Colon (tissue), 2 donors: ENCODE measurements around the gene CRIP2.

Experiments used
- FAIRE-seq: peaks from 2 replicates; lab custom pipeline; 2012; peaks lifted over from hg19 to GRCh38; lab: Jason Lieb, UNC
- donor health status: control.
- donor health status: control.

Gene CRIP2

DNA sequence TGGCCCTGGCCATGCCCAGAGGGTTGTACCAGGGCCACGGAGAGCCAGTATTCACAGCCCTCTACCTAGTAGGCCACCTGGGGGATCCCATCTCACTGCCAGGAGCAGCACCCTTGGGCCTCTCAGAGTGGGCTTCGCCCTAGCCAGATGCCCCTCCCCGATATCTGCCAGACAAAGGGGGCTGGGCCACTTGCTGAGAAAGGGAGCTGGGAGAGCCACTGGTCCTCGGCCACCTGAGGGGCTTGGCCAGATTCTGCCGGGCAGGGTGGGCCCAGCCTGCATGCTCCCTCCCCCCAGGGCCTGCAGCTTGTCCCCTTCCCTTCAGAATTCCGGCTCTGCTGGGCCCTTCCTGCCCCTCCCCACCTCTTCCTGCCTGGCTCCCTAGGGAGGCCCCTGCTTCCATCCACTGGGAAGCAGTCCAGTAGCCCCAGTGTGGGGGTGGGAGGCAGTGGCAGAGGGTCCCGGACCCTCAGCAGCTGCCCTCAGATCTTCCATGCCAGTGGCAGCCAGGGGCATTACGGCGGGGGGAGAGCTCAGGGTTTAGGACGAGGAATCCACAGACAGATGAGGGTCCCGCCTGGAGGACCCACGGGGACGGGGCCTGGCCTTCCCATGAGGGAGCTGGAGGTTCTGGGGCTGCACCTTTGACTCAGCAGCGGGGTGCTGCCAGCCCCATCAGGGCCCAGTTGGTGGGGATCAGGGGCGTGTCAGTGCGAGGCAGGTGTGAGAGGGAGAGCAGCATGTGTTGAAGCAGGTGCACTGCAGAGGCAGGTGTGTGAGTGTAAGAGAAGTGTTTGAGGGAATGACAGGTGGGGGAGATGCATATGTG, 2.4 kb downstream of the CRIP2 start:
- FAIRE-seq, result no peak

- no peak for FAIRE-seq
These were observed 3.2 kb downstream of the CRIP2 start for GRCh38 chr14:105477660-105478397.

DNA sequence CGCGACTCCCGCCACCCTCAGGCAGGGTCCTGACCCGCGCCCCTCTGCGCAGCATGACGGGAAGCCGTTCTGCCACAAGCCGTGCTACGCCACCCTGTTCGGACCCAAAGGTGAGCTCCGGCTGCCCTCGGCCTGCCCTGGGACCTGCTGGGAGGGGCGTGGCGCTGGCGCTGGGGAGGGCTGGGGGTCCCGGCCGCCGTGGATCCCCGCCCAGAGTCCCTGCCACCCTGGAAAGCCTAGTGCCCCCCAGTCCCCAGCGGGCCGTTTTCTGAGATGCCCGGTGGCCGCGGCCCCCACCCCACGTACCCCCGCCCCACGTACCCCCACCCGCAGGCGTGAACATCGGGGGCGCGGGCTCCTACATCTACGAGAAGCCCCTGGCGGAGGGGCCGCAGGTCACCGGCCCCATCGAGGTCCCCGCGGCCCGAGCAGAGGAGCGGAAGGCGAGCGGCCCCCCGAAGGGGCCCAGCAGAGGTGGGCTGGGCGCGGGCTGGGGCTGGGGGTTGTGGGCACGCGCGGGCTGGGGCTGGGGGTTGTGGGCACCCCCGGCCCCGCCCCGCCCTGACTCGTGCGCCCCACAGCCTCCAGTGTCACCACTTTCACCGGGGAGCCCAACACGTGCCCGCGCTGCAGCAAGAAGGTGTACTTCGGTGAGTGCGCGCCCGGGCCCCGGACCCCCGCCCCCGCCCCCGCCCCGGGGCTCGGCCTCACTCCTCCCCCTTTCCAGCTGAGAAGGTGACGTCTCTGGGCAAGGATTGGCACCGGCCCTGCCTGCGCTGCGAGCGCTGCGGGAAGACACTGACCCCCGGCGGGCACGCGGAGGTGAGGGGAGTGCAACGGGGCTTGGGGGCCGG, 4.0 kb downstream of the CRIP2 start:
- no peak for FAIRE-seq

DNA sequence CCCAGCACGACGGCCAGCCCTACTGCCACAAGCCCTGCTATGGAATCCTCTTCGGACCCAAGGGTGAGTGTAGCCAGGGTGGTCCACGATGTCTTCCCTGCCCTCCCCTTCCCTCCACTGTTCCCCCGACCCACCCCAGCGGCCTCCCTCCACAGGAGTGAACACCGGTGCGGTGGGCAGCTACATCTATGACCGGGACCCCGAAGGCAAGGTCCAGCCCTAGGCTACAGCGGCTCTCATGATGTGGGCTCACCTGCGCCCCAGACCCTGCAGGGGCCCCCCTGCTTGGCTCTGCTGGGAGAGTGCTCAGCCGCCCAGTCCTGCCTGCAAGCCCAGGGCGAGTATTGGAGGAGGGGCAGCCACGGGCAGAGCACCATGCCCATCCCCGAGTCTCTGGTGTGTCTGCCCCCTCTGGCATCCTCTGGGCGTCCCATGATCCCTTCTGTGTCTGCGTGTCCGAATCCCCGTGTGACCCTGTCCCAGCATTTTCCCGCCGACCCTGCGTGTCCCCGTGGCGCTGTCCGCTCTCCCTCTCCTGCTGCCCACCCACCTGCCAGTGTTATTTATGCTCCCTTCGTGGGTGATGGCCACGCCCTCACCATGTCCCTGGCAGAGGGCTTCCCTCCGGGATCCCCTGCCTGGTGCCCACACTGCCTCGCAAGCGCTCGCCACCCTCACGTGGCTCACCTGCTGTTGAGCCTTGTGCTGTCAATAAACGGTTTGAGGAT, 5.0 kb downstream of the CRIP2 start:
- no peak for FAIRE-seq

GRCh38 chr14:105480199-105480746, 5.7 kb downstream of the CRIP2 start:
- FAIRE-seq, result no peak

DNA sequence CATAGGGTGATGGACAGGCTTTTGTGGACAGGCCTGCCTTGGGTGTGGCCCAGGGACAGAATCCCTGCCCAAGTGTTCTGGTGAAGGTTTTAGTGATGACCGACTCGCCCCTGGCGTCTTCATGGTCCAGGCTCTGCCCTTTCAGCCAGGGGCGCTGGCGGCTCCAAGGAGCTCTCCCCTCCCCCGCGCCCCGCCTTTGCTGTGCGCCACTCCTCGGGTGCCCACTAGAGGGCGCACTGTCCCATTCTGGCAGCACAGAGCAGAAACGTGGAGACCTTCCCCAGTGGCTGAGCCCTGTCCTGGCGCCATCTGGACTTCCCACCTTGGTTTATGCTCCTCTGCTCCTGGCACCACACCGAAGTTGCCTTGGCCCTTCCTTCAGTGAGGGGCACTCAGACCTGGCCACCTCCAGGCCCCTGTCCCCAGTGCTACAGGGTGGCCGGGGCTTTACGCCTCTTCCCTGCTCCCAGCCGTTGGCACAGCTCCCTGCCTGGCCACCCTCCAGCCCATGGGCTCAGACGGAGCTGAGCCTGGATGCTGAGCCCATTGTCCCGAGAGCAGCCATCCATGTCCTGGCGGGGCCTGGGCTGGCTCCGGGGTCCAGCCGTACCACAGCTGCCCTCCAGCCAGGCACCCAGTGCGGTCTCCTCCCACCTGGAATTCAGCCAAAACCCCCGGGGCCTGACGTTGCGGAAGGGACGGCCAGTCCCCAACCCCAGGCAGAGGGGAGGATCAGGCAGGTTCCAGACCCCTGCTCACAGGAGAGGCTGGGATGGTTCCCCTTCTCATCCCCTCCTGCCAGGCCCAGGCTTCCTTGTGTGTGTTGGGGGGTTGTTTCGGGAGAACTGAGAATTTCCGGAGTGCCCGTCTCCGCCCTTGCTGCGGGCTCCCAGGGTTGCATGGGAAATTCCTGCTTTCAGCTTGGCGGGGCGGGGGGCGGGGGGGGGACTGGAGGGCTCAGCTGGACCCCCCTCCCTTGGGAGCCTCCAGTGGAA, 6.5 kb downstream of the CRIP2 start:
- no peak for FAIRE-seq

- no peak for FAIRE-seq
These were observed 7.4 kb downstream of the CRIP2 start for GRCh38 chr14:105481886-105482457.

DNA sequence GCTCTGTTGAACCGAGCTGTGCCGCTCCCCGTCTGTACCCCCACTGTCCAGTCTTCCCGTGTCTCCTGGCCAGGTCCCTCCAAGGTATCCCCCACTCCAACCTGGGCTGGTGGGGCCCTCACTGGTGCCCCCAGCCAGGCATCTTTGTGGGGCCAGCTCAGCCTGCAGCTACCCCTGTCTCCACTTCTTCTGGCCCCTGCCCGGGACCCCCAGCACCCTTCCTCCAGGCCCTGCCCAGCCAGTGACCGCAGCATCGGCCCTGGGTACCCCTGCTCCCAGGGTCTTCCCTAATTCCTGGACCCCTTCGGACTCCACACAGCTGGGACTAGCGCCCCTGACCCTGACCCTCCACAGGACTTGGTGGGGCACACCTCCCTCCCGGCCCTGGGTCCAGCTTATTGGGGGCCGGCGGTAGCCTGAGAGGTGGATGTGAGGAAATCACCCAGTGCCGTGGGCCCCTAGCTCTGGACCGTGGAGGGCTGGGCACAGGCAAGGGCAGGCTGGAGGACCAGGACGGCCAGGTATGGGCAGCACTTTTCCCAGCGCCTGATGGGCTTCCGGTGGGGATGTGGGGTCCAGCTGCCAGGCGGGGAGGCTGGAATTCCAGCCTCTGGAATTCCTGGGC, 8.0 kb downstream of the CRIP2 start:
- FAIRE-seq, result no peak

DNA sequence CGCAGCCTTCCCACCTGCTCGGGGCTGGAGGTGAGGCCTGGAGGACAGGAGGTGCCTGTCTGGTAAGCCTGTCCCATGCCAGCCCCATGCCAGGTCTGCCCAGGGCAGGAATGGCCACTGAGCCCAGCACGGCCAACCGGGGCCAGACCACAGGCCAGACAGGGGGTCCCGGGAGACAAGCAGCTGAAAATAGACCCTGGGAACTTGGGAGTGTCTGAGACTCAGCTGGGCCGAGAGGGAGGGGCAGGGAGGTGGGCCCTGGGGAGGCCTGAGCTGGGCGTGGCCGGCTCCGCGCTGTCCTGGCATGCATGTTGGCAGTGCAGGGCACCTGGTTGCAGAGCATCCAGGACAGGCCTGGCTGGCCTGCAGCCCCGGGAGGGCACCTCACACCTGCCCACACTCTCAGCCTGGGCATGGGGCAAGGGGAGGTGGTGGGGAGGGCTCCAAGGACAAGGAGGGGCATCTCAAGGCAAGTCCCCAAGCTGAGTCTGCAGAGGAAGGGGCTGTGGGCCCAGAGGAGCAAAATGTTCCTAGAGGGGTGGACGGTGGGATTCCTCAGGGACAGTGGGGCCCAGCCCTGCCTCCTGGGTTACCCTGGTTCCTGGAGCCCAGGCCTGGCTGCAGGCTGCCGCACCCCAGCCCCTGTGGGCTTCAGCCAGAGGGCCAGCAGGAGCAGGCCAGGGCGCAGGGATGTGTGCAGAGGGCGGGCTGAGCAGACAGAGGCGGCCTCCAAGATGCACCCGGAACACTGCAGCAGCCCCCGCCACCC, 8.9 kb downstream of the CRIP2 start:
- no peak for FAIRE-seq

DNA sequence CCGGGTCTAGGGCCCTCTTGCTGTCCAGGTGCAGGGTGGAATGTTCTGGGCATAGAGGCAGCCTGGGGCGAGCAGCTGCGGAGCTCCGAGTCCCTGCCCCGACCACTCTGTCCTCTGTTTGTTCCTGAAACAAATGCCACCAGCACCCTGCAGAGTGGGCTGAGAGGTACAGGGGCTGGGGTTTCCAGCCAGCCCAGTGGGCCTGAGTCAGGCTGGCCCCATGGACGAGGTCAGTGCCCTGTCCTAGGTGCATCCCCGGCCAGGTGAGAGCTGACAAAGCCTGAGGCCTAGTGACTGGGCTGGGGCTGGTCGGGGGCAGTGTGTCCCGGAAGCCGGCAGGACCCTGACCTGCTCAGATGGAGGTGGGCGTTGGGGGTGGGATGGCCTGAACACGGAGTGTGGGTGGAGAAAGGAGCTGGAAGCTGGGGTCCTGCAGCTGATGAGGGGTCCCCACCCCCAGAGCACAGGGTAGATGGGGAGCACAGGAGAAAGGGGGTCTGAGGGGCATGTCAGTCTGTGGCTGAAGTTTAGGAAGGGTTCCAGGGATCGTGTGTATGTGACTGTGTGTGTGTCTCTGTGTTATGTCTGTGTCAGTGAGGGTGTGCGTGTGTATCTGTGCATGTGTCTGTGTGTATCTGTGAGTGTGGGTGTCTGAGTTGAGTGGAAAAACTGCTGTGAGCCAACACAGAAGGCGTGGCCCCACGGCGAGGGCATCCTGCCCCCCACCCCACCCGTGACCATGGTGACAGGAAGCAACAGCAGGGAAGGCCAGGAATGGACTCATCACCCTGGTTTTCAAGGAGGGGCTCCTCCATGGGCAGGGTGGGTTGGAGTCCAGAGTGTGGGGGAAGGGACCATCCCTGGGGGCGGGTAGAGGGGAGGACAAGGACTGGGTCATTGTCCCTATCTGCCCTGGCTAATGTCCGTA, 9.7 kb downstream of the CRIP2 start:
- FAIRE-seq, result no peak

GRCh38 chr14:105484997-105485393, 10.4 kb downstream of the CRIP2 start:
- FAIRE-seq, result no peak

DNA sequence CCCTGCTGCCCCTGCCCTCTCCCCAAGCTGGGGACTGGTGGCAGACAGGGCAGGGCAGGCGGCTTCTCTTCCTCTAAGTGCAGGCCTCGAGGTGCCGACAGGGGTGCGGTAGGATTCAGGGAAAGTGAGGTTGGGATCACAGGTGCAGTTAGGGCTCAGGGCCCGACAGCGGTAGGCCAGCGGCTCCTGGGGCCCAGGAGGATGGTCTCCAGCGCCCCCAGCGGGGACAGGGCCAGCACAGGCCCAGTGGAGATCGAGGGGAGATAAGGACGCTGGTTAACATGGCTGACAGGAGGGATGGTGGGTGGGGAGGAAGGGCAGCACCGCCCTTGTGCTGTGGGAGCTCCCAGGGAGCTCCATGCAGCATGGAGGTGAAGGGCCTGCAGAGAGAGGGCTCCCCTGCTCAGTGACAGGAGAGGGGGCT, 11.1 kb downstream of the CRIP2 start:
- FAIRE-seq, result no peak

GRCh38 chr14:105486163-105486973, 11.7 kb downstream of the CRIP2 start, which contains the start of gene CRIP1:
Gene CRIP1 (plus strand): TSS chr14:105486886. CDS start chr14:105487260, 374 bp downstream.
- FAIRE-seq, result no peak

- FAIRE-seq, result no peak
These were observed 12.4 kb downstream of the CRIP2 start for GRCh38 chr14:105486974-105487448.

DNA sequence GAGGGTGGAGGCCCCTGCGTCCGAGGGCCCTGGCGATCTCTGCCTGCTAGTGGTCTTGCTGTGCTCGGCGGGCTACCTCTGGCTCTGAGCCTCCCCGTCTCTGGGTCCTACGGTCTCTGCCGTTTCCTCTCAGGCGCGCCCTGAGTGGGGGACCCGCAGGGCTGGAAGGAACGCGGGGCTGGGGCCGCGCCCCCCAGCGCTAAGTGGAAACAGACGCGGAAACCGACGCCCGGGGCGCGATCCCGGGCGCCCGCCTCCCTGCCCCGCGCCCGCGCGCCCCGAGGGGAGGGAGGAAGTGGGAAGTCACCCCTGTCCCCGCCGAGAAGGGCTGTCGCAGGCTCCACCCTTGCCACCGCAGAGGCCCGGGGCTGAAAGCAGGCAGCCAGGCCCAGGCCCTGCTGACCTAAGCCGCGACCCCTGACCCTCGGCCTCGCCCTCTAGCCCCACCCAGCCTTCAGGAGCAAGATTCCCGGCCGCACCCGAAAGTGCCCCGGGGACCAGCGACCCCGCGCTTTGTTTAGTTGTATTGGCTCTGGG, 12.9 kb downstream of the CRIP2 start:
- FAIRE-seq, result no peak
